ENCODE results near the gene SLC35B1. TPM values are rescaled to one million over a fixed set of nuclear protein-coding genes. Genes with fewer than 3 reads are reported as not detected.

The SLC35B1 gene
- total RNA-seq, 1 experiment from 2014 or later, result 99.6 TPM

DNA sequence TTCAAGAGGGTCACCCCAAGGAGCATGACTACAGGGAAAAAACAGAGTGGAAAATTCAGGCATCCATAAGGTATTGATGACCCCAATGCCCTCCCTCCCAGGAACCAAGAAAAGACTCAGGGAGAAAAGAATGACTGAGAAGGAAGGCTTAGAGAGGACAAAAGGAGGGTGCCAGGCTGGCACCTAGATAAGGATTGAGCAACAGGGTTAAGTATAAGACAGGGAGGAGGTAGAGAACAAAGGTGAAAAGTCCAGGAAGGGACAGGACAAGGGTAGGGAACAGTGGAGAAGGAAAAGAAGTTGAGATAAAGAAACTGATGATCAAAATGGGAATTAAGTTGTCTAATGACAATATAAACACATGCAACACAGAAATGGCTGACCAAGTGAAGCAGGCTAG lies 2.5 kb downstream of the SLC35B1 start:
- BruUV-seq (replicated peaks), result no TSS peak
- TF ChIP-seq, protein P1, sequence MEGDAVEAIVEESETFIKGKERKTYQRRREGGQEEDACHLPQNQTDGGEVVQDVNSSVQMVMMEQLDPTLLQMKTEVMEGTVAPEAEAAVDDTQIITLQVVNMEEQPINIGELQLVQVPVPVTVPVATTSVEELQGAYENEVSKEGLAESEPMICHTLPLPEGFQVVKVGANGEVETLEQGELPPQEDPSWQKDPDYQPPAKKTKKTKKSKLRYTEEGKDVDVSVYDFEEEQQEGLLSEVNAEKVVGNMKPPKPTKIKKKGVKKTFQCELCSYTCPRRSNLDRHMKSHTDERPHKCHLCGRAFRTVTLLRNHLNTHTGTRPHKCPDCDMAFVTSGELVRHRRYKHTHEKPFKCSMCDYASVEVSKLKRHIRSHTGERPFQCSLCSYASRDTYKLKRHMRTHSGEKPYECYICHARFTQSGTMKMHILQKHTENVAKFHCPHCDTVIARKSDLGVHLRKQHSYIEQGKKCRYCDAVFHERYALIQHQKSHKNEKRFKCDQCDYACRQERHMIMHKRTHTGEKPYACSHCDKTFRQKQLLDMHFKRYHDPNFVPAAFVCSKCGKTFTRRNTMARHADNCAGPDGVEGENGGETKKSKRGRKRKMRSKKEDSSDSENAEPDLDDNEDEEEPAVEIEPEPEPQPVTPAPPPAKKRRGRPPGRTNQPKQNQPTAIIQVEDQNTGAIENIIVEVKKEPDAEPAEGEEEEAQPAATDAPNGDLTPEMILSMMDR (IDR thresholded peaks at IDR 0.05; ENCODE audit: unreplicated experiment), result no peak
- Mint-ChIP-seq H3K27ac (ENCODE audit: low read depth, unreplicated experiment) (no peak overlapping the region), H3K4me1 (ENCODE audit: insufficient read depth, unreplicated experiment) (peaks cover 23% of the 10 kb centered on the region), H3K27me3 (ENCODE audit: insufficient read depth, unreplicated experiment) (no peaks in the 10 kb centered on the region), H3K4me3 (ENCODE audit: unreplicated experiment) (peak overlapping the region; percentile 83), H3K9me3 (ENCODE audit: unreplicated experiment) (no peaks in the 10 kb centered on the region), H3K36me3 (ENCODE audit: insufficient read depth, unreplicated experiment) (peaks cover 43% of the 10 kb centered on the region)
- ChIA-PET CTCF (interaction anchor here (0.6 to 15.6 kb wide), 9 partner anchors 10 to 293 kb away, joined by 3 to 325 read pairs (median 4); partner anchors contain the start of gene NXPH3), POLR2A (interaction anchor here (0.6 to 1.2 kb wide), 4 partner anchors 10 to 134 kb away, joined by 3 to 4 read pairs (median 3); partner anchors contain the start of genes KAT7 and NXPH3)
- intact Hi-C loops (cut with micrococcal nuclease), result loop anchor here (5.0 kb wide), 1 partner anchor 292 kb away; the partner anchor contains the start of gene DLX3
- DNase-seq (ENCODE audit: unreplicated experiment), result no peak

DNA sequence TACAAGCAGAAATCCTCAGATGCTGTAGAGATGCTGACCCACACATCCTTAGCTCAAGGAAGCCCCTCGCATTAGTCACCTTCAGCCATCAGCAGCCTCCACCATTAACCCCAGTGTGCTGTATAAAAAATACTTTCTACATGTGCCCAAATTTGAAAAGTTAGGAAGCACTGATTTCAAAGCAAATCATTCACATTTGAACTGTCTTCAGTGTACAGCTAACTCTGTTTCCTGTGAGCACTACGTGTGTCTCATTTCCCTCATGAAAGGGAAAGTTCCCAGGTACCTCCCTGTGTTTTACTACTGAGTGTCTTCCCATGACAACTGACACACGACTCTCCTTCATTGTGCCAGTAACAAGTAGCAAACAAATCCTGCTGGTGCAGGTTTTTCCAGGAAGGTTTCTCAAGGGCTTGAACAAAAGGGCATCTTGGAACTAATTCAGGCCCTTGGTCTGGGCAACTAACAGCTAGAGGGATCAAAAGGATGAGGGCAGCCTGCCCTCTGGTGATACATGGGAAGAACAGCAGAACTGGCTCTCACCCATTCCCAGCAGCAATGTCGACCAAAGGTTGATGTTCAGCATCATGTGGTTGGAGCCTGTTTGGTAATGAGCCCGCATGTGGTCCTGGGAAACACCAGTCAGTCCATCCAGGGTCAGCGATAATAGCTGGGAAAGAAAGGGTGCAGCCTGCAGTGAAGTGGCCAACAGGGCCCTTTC lies 4.0 kb downstream of the SLC35B1 start:
- peak; percentile 53 for DNase-seq (ENCODE audit: unreplicated experiment)
- Mint-ChIP-seq H3K27me3 (ENCODE audit: insufficient read depth, unreplicated experiment) (no peaks in the 10 kb centered on the region), H3K9me3 (ENCODE audit: unreplicated experiment) (no peaks in the 10 kb centered on the region), H3K4me1 (ENCODE audit: insufficient read depth, unreplicated experiment) (peaks cover 16% of the 10 kb centered on the region), H3K4me3 (ENCODE audit: unreplicated experiment) (no peak overlapping the region), H3K27ac (ENCODE audit: low read depth, unreplicated experiment) (no peak overlapping the region), H3K36me3 (ENCODE audit: insufficient read depth, unreplicated experiment) (peaks cover 52% of the 10 kb centered on the region)
- ChIA-PET POLR2A (interaction anchor here (0.6 kb wide), 1 partner anchor 85 kb away, joined by 3 read pairs; the partner anchor contains the start of gene KAT7), CTCF (interaction anchor here (0.6 to 15.6 kb wide), 12 partner anchors 8 to 1687 kb away, joined by 3 to 325 read pairs (median 3); partner anchors contain the start of gene NXPH3)
- no TSS peak for BruUV-seq (replicated peaks)
- intact Hi-C loops (cut with micrococcal nuclease), result no loop called here
- TF ChIP-seq, protein P1 (IDR thresholded peaks at IDR 0.05; ENCODE audit: unreplicated experiment), result peak; percentile 42

DNA sequence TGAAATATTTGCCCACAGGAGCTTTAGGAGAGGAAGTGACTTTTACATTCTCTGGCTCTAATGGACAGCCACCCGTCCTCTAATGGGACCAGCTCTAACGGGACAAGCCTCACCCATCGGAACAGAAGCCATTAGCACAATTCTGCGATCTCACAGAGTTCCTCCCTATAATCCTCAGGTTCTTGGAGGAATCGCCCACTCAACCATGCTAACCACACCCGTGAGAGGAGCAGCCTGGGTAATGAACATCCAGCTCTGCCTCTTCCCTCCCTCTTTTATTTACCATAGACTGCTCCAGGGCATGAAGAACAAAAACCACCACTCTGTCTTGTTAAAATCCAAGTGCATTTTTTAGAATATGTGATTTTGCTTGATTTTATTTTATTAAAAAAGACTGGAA lies 6.8 kb downstream of the SLC35B1 start:
- TF ChIP-seq, protein P1 (IDR thresholded peaks at IDR 0.05; ENCODE audit: unreplicated experiment), result no peak
- Mint-ChIP-seq H3K27me3 (ENCODE audit: insufficient read depth, unreplicated experiment) (no peaks in the 10 kb centered on the region), H3K4me3 (ENCODE audit: unreplicated experiment) (no peak overlapping the region), H3K4me1 (ENCODE audit: insufficient read depth, unreplicated experiment) (peaks cover 10% of the 10 kb centered on the region), H3K27ac (ENCODE audit: low read depth, unreplicated experiment) (no peak overlapping the region), H3K9me3 (ENCODE audit: unreplicated experiment) (no peaks in the 10 kb centered on the region), H3K36me3 (ENCODE audit: insufficient read depth, unreplicated experiment) (peaks cover 52% of the 10 kb centered on the region)
- ChIA-PET CTCF (interaction anchor here (0.6 to 15.6 kb wide), 4 partner anchors 17 to 143 kb away, joined by 3 to 325 read pairs (median 4); partner anchors contain the start of gene NXPH3), POLR2A (no interaction called here)
- no TSS peak for BruUV-seq (replicated peaks)
- no peak for DNase-seq (ENCODE audit: unreplicated experiment)
- intact Hi-C loops (cut with micrococcal nuclease), result no loop called here

DNA sequence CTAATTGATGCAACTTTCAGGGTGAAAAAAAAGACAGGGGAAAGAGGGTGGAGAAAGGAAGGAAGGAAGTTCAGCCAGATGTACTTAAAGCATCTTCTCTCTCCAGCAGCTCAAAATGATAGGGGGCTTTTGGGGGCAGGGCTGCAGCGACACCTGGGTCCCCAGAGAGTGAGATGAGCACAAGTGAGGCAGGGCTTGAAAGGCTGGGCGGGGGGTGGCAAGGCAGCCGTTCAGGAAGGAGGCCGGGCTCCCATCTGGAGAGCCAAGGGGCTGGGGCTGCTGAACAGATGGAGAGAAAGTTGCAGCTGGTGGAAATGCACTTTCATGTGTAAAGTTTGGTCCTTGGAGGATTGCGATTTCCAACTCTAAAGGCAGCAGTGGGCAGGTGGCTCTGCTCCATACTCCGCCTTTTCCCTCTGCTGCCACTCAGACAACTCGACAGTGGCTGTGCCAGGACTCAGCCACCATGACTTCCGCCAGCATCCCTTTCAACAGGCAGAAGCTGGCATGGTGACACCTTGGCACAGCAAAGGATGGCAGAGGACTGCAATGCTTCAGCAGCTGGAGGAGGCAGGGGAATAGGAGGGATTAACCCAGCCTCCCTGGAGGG lies 7.7 kb downstream of the SLC35B1 start:
- Mint-ChIP-seq H3K4me1 (ENCODE audit: insufficient read depth, unreplicated experiment) (peaks cover 1% of the 10 kb centered on the region), H3K27me3 (ENCODE audit: insufficient read depth, unreplicated experiment) (no peaks in the 10 kb centered on the region), H3K36me3 (ENCODE audit: insufficient read depth, unreplicated experiment) (peaks cover 45% of the 10 kb centered on the region), H3K9me3 (ENCODE audit: unreplicated experiment) (no peaks in the 10 kb centered on the region), H3K27ac (ENCODE audit: low read depth, unreplicated experiment) (no peak overlapping the region), H3K4me3 (ENCODE audit: unreplicated experiment) (no peak overlapping the region)
- ChIA-PET POLR2A (interaction anchor here (2.5 kb wide), 1 partner anchor 8 kb away, joined by 12 read pairs; the partner anchor contains the start of gene SLC35B1), CTCF (interaction anchor here (0.6 to 15.6 kb wide), 7 partner anchors 9 to 143 kb away, joined by 3 to 325 read pairs (median 4); partner anchors contain the start of gene NXPH3)
- BruUV-seq (replicated peaks), result no TSS peak
- intact Hi-C loops (cut with micrococcal nuclease), result no loop called here
- no peak for DNase-seq (ENCODE audit: unreplicated experiment)
- TF ChIP-seq, protein P1 (IDR thresholded peaks at IDR 0.05; ENCODE audit: unreplicated experiment), result no peak

All from MCF 10A (cell line).